RWPE1 (cell line): ENCODE data around the gene ELOA.
"Not testable (repeated sequence)": the region's sequence is repeated elsewhere in the genome, so short reads cannot be mapped to it uniquely, and the experiment has no call there.

ENCODE experiments used
- CTCF ChIA-PET: fragments of 350-600 bp; sonication (Branson Sonifier 250); formaldehyde crosslinking; extraction: SDS; loops from one replicate; lab custom pipeline; 2021; lab: Yijun Ruan, JAX
- POLR2A ChIA-PET: fragments of 400-600 bp; formaldehyde crosslinking; extraction: SDS; loops from one replicate; lab custom pipeline; 2020; ENCODE audit warnings: antibody characterized with exemption; ENCODE audit not compliant: low non-redundant PET; lab: Yijun Ruan, JAX
- DNase-seq: peaks from one replicate; pipeline ENCODE4 v3.0.0; 2012; ENCODE audit warnings: low spot score
- H3K27ac ChIP-seq: fragments of 450-650 bp; 2 replicates; pipeline ENCODE4 v1.5.1; 2017
- CTCF ChIP-seq: fragments of 450-650 bp; conservative IDR thresholded peaks from 2 replicates; pipeline ENCODE4 v1.5.1; 2017; ENCODE audit warnings: low read depth, mild to moderate bottlenecking

ELOA gene

GRCh38 chr1:23801338-23801748 lies 58.1 kb downstream of the ELOA start:
- no peak for DNase-seq
- ChIA-PET CTCF (interaction anchor here (0.5 to 2.3 kb wide), 2 partner anchors 10 to 118 kb away, joined by 3 to 13 read pairs; no protein-coding TSS in a partner anchor), POLR2A (interaction anchor here (1.2 to 2.9 kb wide), 3 partner anchors 10 to 21 kb away, joined by 3 to 15 read pairs (median 8); no protein-coding TSS in a partner anchor)

GRCh38 chr1:23801876-23802275 lies 58.6 kb downstream of the ELOA start:
- CTCF ChIA-PET: interaction anchor here (0.5 to 2.3 kb wide), 4 partner anchors 9 to 117 kb away, joined by 3 to 13 read pairs (median 3); partner anchors contain the start of gene HMGCL
- peak overlapping the region; percentile 98 for H3K27ac ChIP-seq
- POLR2A ChIA-PET: interaction anchor here (2.9 kb wide), 1 partner anchor 22 kb away, joined by 15 read pairs; no protein-coding TSS in a partner anchor

More at GRCh38 chr1:23801338-23801748, 58.1 kb downstream of the ELOA start:
- no peak for TF ChIP-seq CTCF
- peak overlapping the region; percentile 98 for H3K27ac ChIP-seq

GRCh38 chr1:23802809-23803342 lies 59.6 kb downstream of the ELOA start:
- POLR2A ChIA-PET: interaction anchor here (0.6 to 0.7 kb wide), 2 partner anchors 20 to 40 kb away, joined by 3 read pairs; no protein-coding TSS in a partner anchor
- CTCF ChIA-PET: interaction anchor here (0.6 to 2.3 kb wide), 2 partner anchors 8 to 23 kb away, joined by 3 to 13 read pairs; partner anchors contain the start of gene HMGCL
- peak overlapping the region; percentile 98 for H3K27ac ChIP-seq
- not testable (repeated sequence) for DNase-seq

More at GRCh38 chr1:23801876-23802275, 58.6 kb downstream of the ELOA start:
- no peak for DNase-seq
- TF ChIP-seq CTCF: no peak

- CTCF ChIA-PET: no interaction called here
- no peak for DNase-seq
- POLR2A ChIA-PET: no interaction called here
- TF ChIP-seq CTCF: no peak
- H3K27ac ChIP-seq: peak overlapping the region; percentile 11; the same call in 1 of the 2 replicates
Measured at GRCh38 chr1:23803674-23804073, 60.4 kb downstream of the ELOA start.

GRCh38 chr1:23804183-23804835 lies 61.0 kb downstream of the ELOA start:
- no peak for DNase-seq
- H3K27ac ChIP-seq: peak overlapping the region; percentile 11; the same call in 1 of the 2 replicates
- ChIA-PET CTCF (no interaction called here), POLR2A (no interaction called here)
- TF ChIP-seq CTCF: no peak

GRCh38 chr1:23805025-23805424 lies 61.8 kb downstream of the ELOA start:
- CTCF ChIA-PET: interaction anchor here (0.6 kb wide), 1 partner anchor 59 kb away, joined by 3 read pairs; no protein-coding TSS in a partner anchor
- POLR2A ChIA-PET: no interaction called here
- no peak for DNase-seq
- no peak for TF ChIP-seq CTCF
- H3K27ac ChIP-seq: no peak overlapping the region
